B cell (primary cell): ENCODE measurements around the gene STX7. TPM values are rescaled to one million over a fixed set of nuclear protein-coding genes. Genes with fewer than 3 reads are reported as not detected.

ENCODE experiments used
- ATAC-seq: fragments of 200-7000 bp; cut with Tn5 transposase; one replicate; pipeline ENCODE4 v1.10.0; 2021; ENCODE audit warnings: low read depth, mild to moderate bottlenecking, moderate number of reproducible peaks, moderate library complexity
- CTCF ChIA-PET: fragments of 350-600 bp; sonication (Branson Sonifier 250); formaldehyde crosslinking; loops from one replicate; lab custom pipeline; 2021; ENCODE audit warnings: antibody characterized with exemption, inconsistent platforms; lab: Charles Lee
- POLR2A ChIA-PET: fragments of 350-600 bp; sonication (Branson Sonifier 250); formaldehyde crosslinking; loops from one replicate; lab custom pipeline; 2021; ENCODE audit warnings: antibody characterized with exemption; lab: Charles Lee
- DNase-seq: peaks from one replicate; pipeline ENCODE4 v3.0.0; 2013
- H2AFZ ChIP-seq: 2 replicates; pipeline ENCODE4 v1.6.1; 2012; ENCODE audit warnings: mild to moderate bottlenecking, low read depth, low read length; ENCODE audit not compliant: insufficient read depth, poor library complexity, severe bottlenecking
- H3K27ac ChIP-seq, 2 donors: 1 replicate in 1 of 2; 2 replicates in 1 of 2; pipeline ENCODE4 v1.5.1; 2012 to 2013; ENCODE audit warnings: low read length in 2 of 2, mild to moderate bottlenecking in 2 of 2, moderate library complexity in 1 of 2
- H3K27me3 ChIP-seq, 4 experiments: fragments of 200-600 bp in 1 of 4; sonication (generic) in 1 of 4; replicated peaks in 1 of 4; 1 replicate in 2 of 4; 2 replicates in 2 of 4; pipeline versions ENCODE4 v1.6.1 to v1.7.0; 2013 to 2016; ENCODE audit warnings: low read length in 3 of 4, mild to moderate bottlenecking in 2 of 4, mixed read lengths in 1 of 4, moderate library complexity in 1 of 4; ENCODE audit not compliant: insufficient read depth in 4 of 4, control insufficient read depth in 3 of 4; ENCODE audit errors: control extremely low read depth in 1 of 4
- H3K36me3 ChIP-seq, 2 experiments: replicated peaks in 1 of 2; 1 replicate in 1 of 2; 2 replicates in 1 of 2; pipeline versions ENCODE4 v1.6.1 to v1.7.1; 2013; ENCODE audit warnings: low read length in 1 of 2; ENCODE audit not compliant: insufficient read depth in 2 of 2, control insufficient read depth in 1 of 2; ENCODE audit errors: control extremely low read depth in 1 of 2, extremely low read depth in 1 of 2
- H3K4me1 ChIP-seq, 2 donors: fragments of 200-600 bp in 1 of 2; sonication (generic) in 1 of 2; 1 replicate in 1 of 2; 2 replicates in 1 of 2; pipeline versions ENCODE4 v1.5.1 to v1.6.1; 2013 to 2017; ENCODE audit warnings: low read length in 2 of 2; ENCODE audit not compliant: control insufficient read depth in 2 of 2, insufficient read depth in 2 of 2
- H3K4me2 ChIP-seq: replicated peaks from 2 replicates; pipeline ENCODE3; 2012; ENCODE audit warnings: mild to moderate bottlenecking, low read depth, low read length; ENCODE audit not compliant: poor library complexity, severe bottlenecking
- H3K4me3 ChIP-seq, 5 experiments: fragments of 200-600 bp in 1 of 5; sonication (generic) in 1 of 5; 1 replicate in 3 of 5; 2 replicates in 2 of 5; pipeline versions ENCODE4 v1.5.1 to v1.7.0; 2011 to 2016; ENCODE audit warnings: low read length in 4 of 5, mild to moderate bottlenecking in 4 of 5, low read depth in 2 of 5, control low read depth in 1 of 5, moderate library complexity in 1 of 5; ENCODE audit not compliant: insufficient read depth in 1 of 5; ENCODE audit errors: control extremely low read depth in 1 of 5, extremely low read depth in 1 of 5
- H3K79me2 ChIP-seq: fragments of 200-600 bp; sonication (generic); one replicate; pipeline ENCODE4 v1.6.0; 2016; ENCODE audit warnings: low read length; ENCODE audit not compliant: control insufficient read depth, insufficient read depth
- H3K9ac ChIP-seq: fragments of 200-600 bp; sonication (generic); 2 replicates; pipeline ENCODE4 v1.6.1; 2017; ENCODE audit warnings: mild to moderate bottlenecking, low read length, moderate library complexity
- H3K9me3 ChIP-seq, 3 donors: one replicate each; pipeline versions ENCODE4 v1.6.1 to v1.7.1; 2013; ENCODE audit warnings: low read length in 2 of 3; ENCODE audit not compliant: control insufficient read depth in 2 of 3, insufficient read depth in 1 of 3; ENCODE audit errors: control extremely low read depth in 1 of 3
- H4K20me1 ChIP-seq: 2 replicates; pipeline ENCODE4 v1.6.0; 2012; ENCODE audit warnings: mild to moderate bottlenecking, low read length; ENCODE audit not compliant: insufficient read depth, control insufficient read depth, poor library complexity, severe bottlenecking
- H3K27ac Mint-ChIP-seq: one replicate; pipeline ENCODE4 v1.8.0; 2021; ENCODE audit warnings: mixed read lengths
- H3K27me3 Mint-ChIP-seq: one replicate; pipeline ENCODE4 v1.8.0; 2021; ENCODE audit warnings: mixed read lengths
- H3K4me1 Mint-ChIP-seq: one replicate; pipeline ENCODE4 v1.8.0; 2021; ENCODE audit warnings: mixed read lengths
- H3K4me3 Mint-ChIP-seq: one replicate; pipeline ENCODE4 v1.8.0; 2021; ENCODE audit warnings: mixed read lengths
- H3K9me3 Mint-ChIP-seq: one replicate; pipeline ENCODE4 v1.8.0; 2022; ENCODE audit warnings: mixed read lengths; ENCODE audit not compliant: insufficient read depth
- CTCF ChIP-seq: fragments of 200-600 bp; IDR thresholded peaks from one replicate; pipeline ENCODE4 v1.8.0; 2022; ENCODE audit warnings: antibody characterized with exemption, mild to moderate bottlenecking
- EZH2 ChIP-seq: IDR thresholded peaks from 2 replicates; pipeline ENCODE4 v1.6.1; 2012; ENCODE audit warnings: borderline replicate concordance, low read depth, mild to moderate bottlenecking, moderate library complexity, low read length; ENCODE audit not compliant: insufficient read depth, poor library complexity, severe bottlenecking
- WGBS: methylation state at CpG from one replicate; pipeline ENCODE4 v1.1.5; 2013; ENCODE audit warnings: missing lambda C conversion rate; ENCODE audit not compliant: insufficient coverage; 5-methylcytosine and 5-hydroxymethylcytosine counted together
- intact Hi-C: fragments of 100-400 bp; cut with micrococcal nuclease; formaldehyde crosslinking; loops from one replicate; pipeline ENCODE4 v1.10.0; 2022
- polyA plus RNA-seq: library from polyadenylated mRNA; depleted of rRNA; stranded (reverse); fragments of >200 nt; gene quantifications from 2 replicates; pipeline ENCODE4 v1.2.3, GENCODE V29; 2012
- total RNA-seq, 2 donors: library from RNA; stranded (reverse); fragments of 120-200 nt in 1 of 2; gene quantifications; 1 replicate in 1 of 2; 2 replicates in 1 of 2; pipeline versions ENCODE4 v1.2.3 to v1.2.4, GENCODE V29; 2013 to 2022

Gene STX7
- total and polyA plus RNA-seq, 2 donors (not counting 1 experiment from before 2014, with no cell fraction given), result 70.9 to 221 TPM

DNA sequence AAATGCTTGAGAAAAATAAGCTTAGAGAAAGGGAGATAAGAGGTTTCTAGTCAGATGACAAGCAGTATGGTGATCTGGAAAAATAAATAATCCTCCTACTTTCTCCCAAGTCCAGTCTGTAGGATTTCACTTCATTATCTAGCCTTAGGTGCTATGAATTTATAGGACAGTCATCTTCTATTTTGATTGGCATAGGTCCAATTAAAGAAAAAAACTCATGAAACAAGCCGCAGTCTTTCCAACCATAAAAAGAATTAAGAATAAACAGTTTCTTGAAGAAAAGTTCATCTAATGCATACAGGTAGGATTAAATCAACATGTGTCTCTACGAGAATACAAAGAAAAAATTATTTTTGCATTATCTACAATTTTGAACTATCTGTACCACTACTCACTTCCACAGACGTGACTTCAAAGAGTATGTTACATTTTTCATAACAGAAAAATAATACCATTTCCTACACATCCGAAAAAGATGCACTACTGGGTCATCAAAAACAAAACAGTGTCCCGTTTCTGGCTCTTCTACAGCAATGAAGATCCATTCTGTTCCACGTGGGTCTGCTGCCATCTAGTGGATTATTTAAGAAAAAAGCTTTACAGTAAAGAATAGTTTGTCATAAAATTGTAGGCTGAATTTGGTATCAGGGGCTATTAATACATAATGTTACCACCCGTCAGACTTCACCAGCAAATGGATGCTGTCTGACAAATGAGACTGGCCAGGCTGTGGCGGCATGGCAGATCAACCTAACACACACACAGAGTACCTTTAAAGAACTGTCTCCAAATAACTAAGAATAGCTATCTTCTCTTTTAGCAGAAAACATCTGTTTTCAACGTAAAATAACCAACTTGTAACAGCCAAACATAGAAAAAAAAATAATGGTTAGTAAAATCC, 28.9 kb downstream of the STX7 start:
- Mint-ChIP-seq H3K9me3 (no peaks in the 10 kb centered on the region), H3K27ac (peak overlapping the region; percentile 75), H3K4me1 (peaks cover 85% of the 10 kb centered on the region), H3K4me3 (peak overlapping the region; percentile 41), H3K27me3 (no peaks in the 10 kb centered on the region)
- no peaks in the 10 kb centered on the region for H3K27me3 ChIP-seq
- intact Hi-C loops, result loop anchor here (1.0 to 5.0 kb wide), 6 partner anchors 17 to 567 kb away; no protein-coding TSS in a partner anchor
- POLR2A ChIA-PET, result interaction anchor here (0.6 to 2.5 kb wide), 4 partner anchors 29 to 205 kb away, joined by 3 to 7 read pairs (median 4); partner anchors contain the start of gene STX7
- H4K20me1 ChIP-seq, result peaks cover 50% of the 10 kb centered on the region
- DNase-seq (peak; percentile 83), ATAC-seq (peak; percentile 78)
- peaks cover 0 to 5% (median 1%) of the 10 kb centered on the region in 3 donors for H3K9me3 ChIP-seq
- peak overlapping the region in 1 of 5 experiments; percentile 5 for H3K4me3 ChIP-seq
- peak overlapping the region; percentile 27 to 92 for H3K27ac ChIP-seq
- H2AFZ ChIP-seq, result no peak overlapping the region
- no CpG with 5 or more reads among the region's 9 CpGs for WGBS
- peaks cover 59 to 88% of the 10 kb centered on the region in 2 donors for H3K4me1 ChIP-seq
- H3K9ac ChIP-seq, result peak overlapping the region; percentile 26
- CTCF ChIA-PET, result interaction anchor here (0.6 to 10.5 kb wide), 46 partner anchors 9 to 561 kb away, joined by 3 to 222 read pairs (median 4); partner anchors contain the start of gene STX7
- peak overlapping the region; percentile 49 for H3K4me2 ChIP-seq
- peaks cover 100% of the 10 kb centered on the region for H3K79me2 ChIP-seq
- TF ChIP-seq CTCF, result peak; percentile 84
- TF ChIP-seq EZH2, result no peak
- H3K36me3 ChIP-seq, result peaks cover 27 to 59% of the 10 kb centered on the region in 2 experiments
